HFFc6 (cell line): ENCODE results near the gene DOK4. TPM values are rescaled to one million over a fixed set of nuclear protein-coding genes. Genes with fewer than 3 reads are reported as not detected.

Experiments
- DNase-seq: peaks from one replicate; pipeline ENCODE4 v3.0.0-alpha.2; 2018
- H3K27ac Mint-ChIP-seq: 2 replicates; pipeline ENCODE4 v1.8.0; 2020; ENCODE audit warnings: mild to moderate bottlenecking, mixed read lengths
- H3K27me3 Mint-ChIP-seq: 2 replicates; pipeline ENCODE4 v1.8.0; 2021; ENCODE audit warnings: mild to moderate bottlenecking, moderate library complexity, mixed read lengths; ENCODE audit not compliant: insufficient read depth
- H3K36me3 Mint-ChIP-seq: 2 replicates; pipeline ENCODE4 v1.8.0; 2021; ENCODE audit warnings: low read depth, mixed read lengths
- H3K4me1 Mint-ChIP-seq: 2 replicates; pipeline ENCODE4 v1.8.0; 2020; ENCODE audit warnings: low read depth, mixed read lengths
- H3K4me3 Mint-ChIP-seq: 2 replicates; pipeline ENCODE4 v1.8.0; 2020; ENCODE audit warnings: mild to moderate bottlenecking, moderate library complexity, mixed read lengths
- H3K9me3 Mint-ChIP-seq: 2 replicates; pipeline ENCODE4 v1.8.0; 2020; ENCODE audit warnings: mild to moderate bottlenecking, mixed read lengths
- total RNA-seq, 6 experiments: library from RNA; stranded (reverse); fragmentation: NEBNext Ultra II Directional; extraction: Animal tissue kit (Norgen Biotek cat#: 25700); gene quantifications; 2 replicates in 1 of 6; 3 replicates in 5 of 6; pipeline ENCODE4 v1.2.3, GENCODE V29; 2021
- TF ChIP-seq, protein P1 (sequence below): fragments of 200-600 bp; sonication (generic); IDR thresholded peaks from 2 replicates; pipeline ENCODE4 v1.5.0; 2021; ENCODE audit warnings: antibody characterized with exemption, mild to moderate bottlenecking

The DOK4 gene
- total RNA-seq, 6 experiments from 2014 or later = 24.4 to 28.9 (median 24.9) TPM

DNA sequence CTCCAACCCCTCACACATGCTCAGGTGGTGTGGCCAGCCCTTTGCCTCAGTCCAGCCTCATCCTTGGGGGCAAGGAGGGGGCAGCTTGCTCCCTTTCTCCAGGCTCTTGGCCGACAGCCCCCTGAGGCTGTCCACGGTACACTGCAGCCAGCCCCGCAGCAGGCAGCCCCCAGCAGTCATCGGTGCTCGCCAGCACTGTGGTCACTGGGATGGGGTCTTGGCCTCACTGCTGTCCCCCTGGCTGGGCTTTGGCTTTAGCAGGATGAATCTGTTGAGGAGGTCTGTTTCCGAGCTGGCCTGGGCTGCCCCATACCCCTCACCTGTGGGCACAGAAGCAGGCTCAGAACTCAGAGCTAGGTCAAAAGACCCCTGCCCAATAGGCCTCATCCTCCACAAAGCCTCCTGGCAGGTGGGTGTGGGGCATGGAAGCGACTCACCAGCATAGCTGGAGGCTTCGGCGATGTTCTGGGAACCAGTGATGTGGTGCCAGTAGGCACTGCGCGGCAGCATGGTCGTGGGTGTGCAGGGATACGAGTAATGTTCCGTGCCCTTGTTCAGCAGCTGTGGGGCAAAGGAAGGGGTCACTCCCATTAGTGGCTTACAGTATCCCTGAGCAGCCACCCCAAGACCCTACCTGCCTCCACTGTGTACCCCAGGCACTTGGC, 13.0 kb downstream of the DOK4 start:
- H3K36me3 Mint-ChIP-seq = peaks cover 4% of the 10 kb centered on the region; the same call in 1 of the 2 replicates
- H3K4me1 Mint-ChIP-seq = peaks cover 13% of the 10 kb centered on the region; the same call in 1 of the 2 replicates
- peaks cover 1% of the 10 kb centered on the region; the same call in 1 of the 2 replicates for H3K27me3 Mint-ChIP-seq
- no peak overlapping the region for H3K4me3 Mint-ChIP-seq
- TF ChIP-seq, protein P1, sequence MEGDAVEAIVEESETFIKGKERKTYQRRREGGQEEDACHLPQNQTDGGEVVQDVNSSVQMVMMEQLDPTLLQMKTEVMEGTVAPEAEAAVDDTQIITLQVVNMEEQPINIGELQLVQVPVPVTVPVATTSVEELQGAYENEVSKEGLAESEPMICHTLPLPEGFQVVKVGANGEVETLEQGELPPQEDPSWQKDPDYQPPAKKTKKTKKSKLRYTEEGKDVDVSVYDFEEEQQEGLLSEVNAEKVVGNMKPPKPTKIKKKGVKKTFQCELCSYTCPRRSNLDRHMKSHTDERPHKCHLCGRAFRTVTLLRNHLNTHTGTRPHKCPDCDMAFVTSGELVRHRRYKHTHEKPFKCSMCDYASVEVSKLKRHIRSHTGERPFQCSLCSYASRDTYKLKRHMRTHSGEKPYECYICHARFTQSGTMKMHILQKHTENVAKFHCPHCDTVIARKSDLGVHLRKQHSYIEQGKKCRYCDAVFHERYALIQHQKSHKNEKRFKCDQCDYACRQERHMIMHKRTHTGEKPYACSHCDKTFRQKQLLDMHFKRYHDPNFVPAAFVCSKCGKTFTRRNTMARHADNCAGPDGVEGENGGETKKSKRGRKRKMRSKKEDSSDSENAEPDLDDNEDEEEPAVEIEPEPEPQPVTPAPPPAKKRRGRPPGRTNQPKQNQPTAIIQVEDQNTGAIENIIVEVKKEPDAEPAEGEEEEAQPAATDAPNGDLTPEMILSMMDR = no peak
- no peak overlapping the region for H3K27ac Mint-ChIP-seq
- no peaks in the 10 kb centered on the region for H3K9me3 Mint-ChIP-seq
- DNase-seq = no peak

DNA sequence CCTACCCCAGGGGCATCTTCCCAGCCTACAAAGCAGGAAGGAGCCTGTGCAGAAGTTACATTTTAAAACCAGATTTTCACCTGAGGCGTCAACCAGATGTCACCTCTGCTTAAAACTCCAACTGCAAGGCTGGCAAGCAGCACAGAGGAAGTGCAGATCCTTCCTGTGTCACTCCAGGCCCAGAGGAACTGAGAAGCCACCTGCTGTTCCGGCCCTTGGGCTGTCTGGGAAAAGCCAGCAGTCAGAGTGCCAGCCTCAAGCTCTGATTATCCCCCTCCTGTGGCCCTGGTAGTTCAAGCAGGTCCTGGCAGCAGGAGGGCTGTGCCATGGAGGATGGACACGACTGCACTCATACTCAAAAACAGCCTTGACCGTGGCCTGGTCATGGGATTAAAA, 13.6 kb downstream of the DOK4 start:
- peaks cover 1% of the 10 kb centered on the region; the same call in 1 of the 2 replicates for H3K27me3 Mint-ChIP-seq
- peaks cover 12% of the 10 kb centered on the region; the same call in 1 of the 2 replicates for H3K4me1 Mint-ChIP-seq
- H3K4me3 Mint-ChIP-seq = no peak overlapping the region
- H3K27ac Mint-ChIP-seq = no peak overlapping the region
- DNase-seq = no peak
- H3K36me3 Mint-ChIP-seq = peaks cover 4% of the 10 kb centered on the region; the same call in 1 of the 2 replicates
- TF ChIP-seq, protein P1 = no peak
- no peaks in the 10 kb centered on the region for H3K9me3 Mint-ChIP-seq

DNA sequence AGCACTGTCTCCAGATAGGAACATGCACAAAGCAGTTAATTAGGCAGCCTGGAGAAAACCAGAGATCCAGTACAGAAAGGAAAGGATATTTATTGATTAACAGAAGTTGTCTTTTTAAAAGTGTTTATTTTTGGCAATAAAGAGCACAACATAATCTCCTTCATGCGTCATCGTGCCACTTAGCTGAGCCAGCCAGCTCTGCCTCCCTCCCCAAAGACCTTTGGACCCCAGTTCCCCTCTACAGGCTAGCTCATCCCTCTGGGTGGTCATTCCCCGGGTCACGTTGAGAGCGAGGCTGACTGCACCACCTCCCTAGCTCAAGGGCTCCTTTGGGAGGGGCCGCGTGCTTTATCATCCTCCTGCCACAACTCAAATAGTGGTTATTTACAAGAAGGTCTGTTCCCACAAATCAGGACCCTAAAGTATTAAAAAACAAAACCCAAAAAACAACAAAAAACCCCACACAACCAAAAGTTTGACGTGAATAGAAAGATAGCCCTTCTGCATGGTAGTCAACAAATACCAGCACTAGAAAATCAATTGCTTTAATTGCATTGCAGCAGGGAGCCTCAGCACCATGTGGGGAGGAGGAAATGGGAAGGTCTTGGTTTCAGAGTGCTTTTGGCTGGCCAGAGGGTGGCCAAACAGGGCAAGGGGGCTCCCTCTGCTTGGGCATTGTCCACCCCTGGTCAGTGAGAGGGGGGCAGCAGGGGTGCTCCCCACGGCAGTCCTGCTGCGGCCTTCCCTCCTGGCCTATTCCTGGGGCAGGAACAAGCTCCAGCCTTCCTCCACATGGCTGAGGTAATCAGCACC, 14.2 kb downstream of the DOK4 start:
- Mint-ChIP-seq H3K4me1 (peaks cover 12% of the 10 kb centered on the region; the same call in 1 of the 2 replicates), H3K27ac (no peak overlapping the region), H3K27me3 (peaks cover 1% of the 10 kb centered on the region; the same call in 1 of the 2 replicates), H3K9me3 (no peaks in the 10 kb centered on the region), H3K4me3 (no peak overlapping the region), H3K36me3 (peaks cover 4% of the 10 kb centered on the region; the same call in 1 of the 2 replicates)
- DNase-seq = no peak
- TF ChIP-seq, protein P1 = no peak

DNA sequence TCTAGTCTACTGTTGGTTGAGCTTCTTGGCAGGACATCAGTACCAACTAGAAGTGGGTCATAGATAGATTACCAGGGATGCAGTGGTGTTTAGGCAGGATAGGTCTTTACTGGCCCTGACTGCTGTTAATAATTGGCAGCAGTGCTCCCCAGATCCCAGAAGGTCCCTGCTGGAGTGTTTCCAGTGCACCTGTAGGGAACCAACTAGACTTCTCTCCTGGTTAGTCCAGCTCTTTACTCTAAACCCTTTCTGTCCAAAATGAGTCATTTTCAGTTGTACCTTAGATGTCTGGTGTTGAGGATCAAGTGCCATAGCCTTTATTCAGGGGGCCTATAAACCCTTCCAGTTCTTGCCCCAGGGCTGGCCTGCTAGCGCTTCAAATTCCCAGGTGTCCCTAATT, 15.1 kb downstream of the DOK4 start:
- H3K36me3 Mint-ChIP-seq = peaks cover 5% of the 10 kb centered on the region; the same call in 1 of the 2 replicates

DNA sequence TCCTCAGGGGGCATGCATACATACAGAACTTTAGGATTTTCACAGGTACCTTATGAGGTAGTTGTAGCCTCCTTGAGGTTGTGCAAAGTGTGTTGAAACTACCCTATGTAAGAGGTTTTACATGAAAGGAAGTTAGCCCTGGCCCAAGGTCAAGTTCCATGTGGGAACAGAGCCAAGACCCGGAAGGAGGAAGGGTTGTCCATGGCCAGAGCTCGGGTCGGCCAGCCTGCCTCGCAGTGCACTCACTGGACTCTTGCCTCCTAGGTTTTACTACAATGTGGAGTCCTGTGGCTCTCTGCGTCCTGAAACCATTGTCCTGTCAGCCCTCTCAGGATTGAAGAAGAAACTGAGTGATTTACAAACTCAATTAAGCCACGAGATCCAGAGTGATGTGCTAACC, 15.6 kb downstream of the DOK4 start:
- Mint-ChIP-seq H3K27ac (peak overlapping the region; percentile 16; the same call in 1 of the 2 replicates), H3K27me3 (peaks cover 1% of the 10 kb centered on the region; the same call in 1 of the 2 replicates), H3K9me3 (no peaks in the 10 kb centered on the region), H3K4me1 (peaks cover 12% of the 10 kb centered on the region; the same call in 1 of the 2 replicates), H3K4me3 (no peak overlapping the region), H3K36me3 (peaks cover 10% of the 10 kb centered on the region; the same call in 1 of the 2 replicates)
- TF ChIP-seq, protein P1 = no peak
- DNase-seq = no peak

More for the DNA sequence above, 15.1 kb downstream of the DOK4 start:
- no peak overlapping the region for H3K4me3 Mint-ChIP-seq
- H3K9me3 Mint-ChIP-seq = no peaks in the 10 kb centered on the region
- no peak for DNase-seq
- no peak overlapping the region for H3K27ac Mint-ChIP-seq
- peaks cover 12% of the 10 kb centered on the region; the same call in 1 of the 2 replicates for H3K4me1 Mint-ChIP-seq
- TF ChIP-seq, protein P1 = no peak
- H3K27me3 Mint-ChIP-seq = peaks cover 1% of the 10 kb centered on the region; the same call in 1 of the 2 replicates
